WTC11 (cell line): ENCODE data around the gene CCDC183.

ENCODE experiments used
- CREB1 ChIP-seq: sonication (generic); formaldehyde crosslinking; IDR thresholded peaks from 2 replicates; pipeline ENCODE4 v1.8.0; 2023; ENCODE audit warnings: mild to moderate bottlenecking, missing genetic modification reagents
- ELF4 ChIP-seq: sonication (generic); formaldehyde crosslinking; IDR thresholded peaks from 2 replicates; pipeline ENCODE4 v1.8.1; 2022; ENCODE audit warnings: low read depth, mild to moderate bottlenecking, moderate library complexity, missing genetic modification reagents
- ESRRA ChIP-seq: sonication (generic); formaldehyde crosslinking; IDR thresholded peaks from 2 replicates; pipeline ENCODE4 v1.8.1; 2022; ENCODE audit warnings: mild to moderate bottlenecking, missing genetic modification reagents, borderline replicate concordance
- FOXJ3 ChIP-seq: sonication (generic); formaldehyde crosslinking; IDR thresholded peaks from 2 replicates; pipeline ENCODE4 v1.9.0; 2021; ENCODE audit warnings: missing genetic modification reagents, mild to moderate bottlenecking, borderline replicate concordance
- KAT7 ChIP-seq: sonication (generic); formaldehyde crosslinking; IDR thresholded peaks from 2 replicates; pipeline ENCODE4 v1.8.1; 2023; ENCODE audit warnings: missing genetic modification reagents, mild to moderate bottlenecking, borderline replicate concordance
- TCF7 ChIP-seq: sonication (generic); formaldehyde crosslinking; IDR thresholded peaks from 2 replicates; pipeline ENCODE4 v1.8.0; 2022; ENCODE audit warnings: mild to moderate bottlenecking, low read depth, missing genetic modification reagents, moderate library complexity
- TEAD4 ChIP-seq: sonication (generic); formaldehyde crosslinking; IDR thresholded peaks from 2 replicates; pipeline ENCODE4 v1.8.0; 2022; ENCODE audit warnings: mild to moderate bottlenecking, missing genetic modification reagents
- ZNF263 ChIP-seq: sonication (generic); formaldehyde crosslinking; IDR thresholded peaks from 2 replicates; pipeline ENCODE4 v1.8.1; 2022; ENCODE audit warnings: low read depth, mild to moderate bottlenecking, moderate library complexity, missing genetic modification reagents
- TF ChIP-seq, protein P1 (sequence below): fragments of 200-600 bp; IDR thresholded peaks from 2 replicates; pipeline ENCODE4 v1.8.0; 2022; ENCODE audit warnings: antibody characterized with exemption
- TF ChIP-seq, protein P2 (sequence below): sonication (generic); formaldehyde crosslinking; IDR thresholded peaks from 2 replicates; pipeline ENCODE4 v1.8.1; 2022; ENCODE audit warnings: missing genetic modification reagents, borderline replicate concordance
- TF ChIP-seq, protein P3 (sequence below): sonication (generic); formaldehyde crosslinking; IDR thresholded peaks from 2 replicates; pipeline ENCODE4 v1.8.1; 2022; ENCODE audit warnings: low read depth, mild to moderate bottlenecking, moderate library complexity, missing genetic modification reagents, borderline replicate concordance

DNA sequence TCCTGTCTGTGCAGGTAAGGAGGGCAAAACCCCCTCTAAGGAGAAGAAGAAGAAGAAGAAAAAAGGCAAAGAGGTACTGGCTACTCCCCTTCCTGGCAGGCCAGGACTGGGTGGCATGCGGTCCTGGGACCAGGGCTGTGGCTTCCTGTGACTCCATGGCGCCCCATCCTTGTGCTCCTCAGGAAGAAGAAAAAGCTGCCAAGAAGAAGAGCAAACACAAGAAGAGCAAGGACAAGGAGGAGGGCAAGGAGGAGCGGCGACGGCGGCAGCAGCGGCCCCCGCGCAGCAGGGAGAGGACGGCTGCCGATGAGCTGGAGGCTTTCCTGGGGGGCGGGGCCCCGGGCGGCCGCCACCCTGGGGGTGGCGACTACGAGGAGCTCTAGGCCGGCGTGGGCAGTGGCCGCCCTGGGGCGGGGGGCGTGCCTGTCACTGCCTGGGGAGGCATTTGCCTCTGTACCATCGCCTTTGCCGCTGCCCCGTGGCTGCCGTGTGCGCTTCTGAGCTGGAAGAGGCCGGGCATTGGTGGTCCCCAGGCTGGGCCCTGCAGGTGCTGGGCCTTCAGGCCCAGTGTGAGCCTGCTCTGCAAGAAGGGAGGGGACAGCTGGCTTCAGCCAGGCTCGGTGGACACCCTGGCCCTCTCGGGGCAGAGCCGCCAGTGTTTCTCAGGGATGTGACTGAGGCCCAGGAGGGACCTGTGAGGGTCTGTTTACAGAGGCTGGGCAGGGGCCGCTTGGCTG, 44.2 kb downstream of the CCDC183 start:
- TF ChIP-seq, protein P1, sequence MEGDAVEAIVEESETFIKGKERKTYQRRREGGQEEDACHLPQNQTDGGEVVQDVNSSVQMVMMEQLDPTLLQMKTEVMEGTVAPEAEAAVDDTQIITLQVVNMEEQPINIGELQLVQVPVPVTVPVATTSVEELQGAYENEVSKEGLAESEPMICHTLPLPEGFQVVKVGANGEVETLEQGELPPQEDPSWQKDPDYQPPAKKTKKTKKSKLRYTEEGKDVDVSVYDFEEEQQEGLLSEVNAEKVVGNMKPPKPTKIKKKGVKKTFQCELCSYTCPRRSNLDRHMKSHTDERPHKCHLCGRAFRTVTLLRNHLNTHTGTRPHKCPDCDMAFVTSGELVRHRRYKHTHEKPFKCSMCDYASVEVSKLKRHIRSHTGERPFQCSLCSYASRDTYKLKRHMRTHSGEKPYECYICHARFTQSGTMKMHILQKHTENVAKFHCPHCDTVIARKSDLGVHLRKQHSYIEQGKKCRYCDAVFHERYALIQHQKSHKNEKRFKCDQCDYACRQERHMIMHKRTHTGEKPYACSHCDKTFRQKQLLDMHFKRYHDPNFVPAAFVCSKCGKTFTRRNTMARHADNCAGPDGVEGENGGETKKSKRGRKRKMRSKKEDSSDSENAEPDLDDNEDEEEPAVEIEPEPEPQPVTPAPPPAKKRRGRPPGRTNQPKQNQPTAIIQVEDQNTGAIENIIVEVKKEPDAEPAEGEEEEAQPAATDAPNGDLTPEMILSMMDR, result no peak
- TF ChIP-seq TEAD4 (CRISPR knock-in tag) (no peak), CREB1 (CRISPR knock-in tag) (no peak), ZNF263 (no peak), ELF4 (CRISPR knock-in tag) (no peak), ESRRA (CRISPR knock-in tag) (no peak), FOXJ3 (CRISPR knock-in tag) (no peak), TCF7 (CRISPR knock-in tag) (no peak), KAT7 (no peak)
- TF ChIP-seq, protein P2, sequence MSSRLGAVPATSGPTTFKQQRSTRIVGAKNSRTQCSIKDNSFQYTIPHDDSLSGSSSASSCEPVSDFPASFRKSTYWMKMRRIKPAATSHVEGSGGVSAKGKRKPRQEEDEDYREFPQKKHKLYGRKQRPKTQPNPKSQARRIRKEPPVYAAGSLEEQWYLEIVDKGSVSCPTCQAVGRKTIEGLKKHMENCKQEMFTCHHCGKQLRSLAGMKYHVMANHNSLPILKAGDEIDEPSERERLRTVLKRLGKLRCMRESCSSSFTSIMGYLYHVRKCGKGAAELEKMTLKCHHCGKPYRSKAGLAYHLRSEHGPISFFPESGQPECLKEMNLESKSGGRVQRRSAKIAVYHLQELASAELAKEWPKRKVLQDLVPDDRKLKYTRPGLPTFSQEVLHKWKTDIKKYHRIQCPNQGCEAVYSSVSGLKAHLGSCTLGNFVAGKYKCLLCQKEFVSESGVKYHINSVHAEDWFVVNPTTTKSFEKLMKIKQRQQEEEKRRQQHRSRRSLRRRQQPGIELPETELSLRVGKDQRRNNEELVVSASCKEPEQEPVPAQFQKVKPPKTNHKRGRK (CRISPR knock-in tag), result no peak
- TF ChIP-seq, protein P3, sequence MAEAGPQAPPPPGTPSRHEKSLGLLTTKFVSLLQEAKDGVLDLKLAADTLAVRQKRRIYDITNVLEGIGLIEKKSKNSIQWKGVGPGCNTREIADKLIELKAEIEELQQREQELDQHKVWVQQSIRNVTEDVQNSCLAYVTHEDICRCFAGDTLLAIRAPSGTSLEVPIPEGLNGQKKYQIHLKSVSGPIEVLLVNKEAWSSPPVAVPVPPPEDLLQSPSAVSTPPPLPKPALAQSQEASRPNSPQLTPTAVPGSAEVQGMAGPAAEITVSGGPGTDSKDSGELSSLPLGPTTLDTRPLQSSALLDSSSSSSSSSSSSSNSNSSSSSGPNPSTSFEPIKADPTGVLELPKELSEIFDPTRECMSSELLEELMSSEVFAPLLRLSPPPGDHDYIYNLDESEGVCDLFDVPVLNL (CRISPR knock-in tag), result no peak
